Neural progenitor cell (in vitro differentiated cells): ENCODE data around the gene NPEPL1.

Experiments used
- EZH2 ChIP-seq: fragments of 200-600 bp; sonication (generic); IDR thresholded peaks from 2 replicates; pipeline ENCODE4 v1.6.1; 2017; ENCODE audit warnings: antibody characterized with exemption, mild to moderate bottlenecking, moderate library complexity
- TF ChIP-seq, protein P1 (sequence below): fragments of 200-600 bp; sonication (generic); IDR thresholded peaks from 2 replicates; pipeline ENCODE4 v1.5.1; 2017; ENCODE audit warnings: antibody characterized with exemption, mild to moderate bottlenecking

GRCh38 chr20:58709703-58710039, 17.1 kb downstream of the NPEPL1 start:
- TF ChIP-seq, protein P1, sequence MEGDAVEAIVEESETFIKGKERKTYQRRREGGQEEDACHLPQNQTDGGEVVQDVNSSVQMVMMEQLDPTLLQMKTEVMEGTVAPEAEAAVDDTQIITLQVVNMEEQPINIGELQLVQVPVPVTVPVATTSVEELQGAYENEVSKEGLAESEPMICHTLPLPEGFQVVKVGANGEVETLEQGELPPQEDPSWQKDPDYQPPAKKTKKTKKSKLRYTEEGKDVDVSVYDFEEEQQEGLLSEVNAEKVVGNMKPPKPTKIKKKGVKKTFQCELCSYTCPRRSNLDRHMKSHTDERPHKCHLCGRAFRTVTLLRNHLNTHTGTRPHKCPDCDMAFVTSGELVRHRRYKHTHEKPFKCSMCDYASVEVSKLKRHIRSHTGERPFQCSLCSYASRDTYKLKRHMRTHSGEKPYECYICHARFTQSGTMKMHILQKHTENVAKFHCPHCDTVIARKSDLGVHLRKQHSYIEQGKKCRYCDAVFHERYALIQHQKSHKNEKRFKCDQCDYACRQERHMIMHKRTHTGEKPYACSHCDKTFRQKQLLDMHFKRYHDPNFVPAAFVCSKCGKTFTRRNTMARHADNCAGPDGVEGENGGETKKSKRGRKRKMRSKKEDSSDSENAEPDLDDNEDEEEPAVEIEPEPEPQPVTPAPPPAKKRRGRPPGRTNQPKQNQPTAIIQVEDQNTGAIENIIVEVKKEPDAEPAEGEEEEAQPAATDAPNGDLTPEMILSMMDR: no peak
- no peak for TF ChIP-seq EZH2
